GM18858 (cell line): ENCODE data around the gene ZNF500.
"Not testable (repeated sequence)": the region's sequence is repeated elsewhere in the genome, so short reads cannot be mapped to it uniquely, and the experiment has no call there.

Experiments
- ATAC-seq: cut with Tn5 transposase; IDR thresholded peaks from one replicate; pipeline ENCODE4 v1.9.1; 2021; ENCODE audit not compliant: unreplicated experiment

ZNF500 gene

GRCh38 chr16:4796982-4797804 lies 30.2 kb upstream of the ZNF500 start:
- ATAC-seq, result no peak

GRCh38 chr16:4795828-4796572 lies 29.0 kb upstream of the ZNF500 start:
- ATAC-seq, result no peak

- no peak for ATAC-seq
These were observed 28.3 kb upstream of the ZNF500 start, which contains the start of gene SMIM22 for GRCh38 chr16:4795181-4795827. TSS of gene SMIM22 (plus strand) at chr16:4795369. CDS start at chr16:4795735, 366 bp downstream.

- no peak for ATAC-seq
These were observed 26.1 kb upstream of the ZNF500 start for GRCh38 chr16:4792951-4793513.

- ATAC-seq, result no peak
These were observed 23.9 kb upstream of the ZNF500 start for GRCh38 chr16:4790871-4791270.

- ATAC-seq, result no peak
These were observed 23.3 kb upstream of the ZNF500 start for GRCh38 chr16:4790261-4790660.

GRCh38 chr16:4788910-4789309 lies 21.9 kb upstream of the ZNF500 start:
- no peak for ATAC-seq

GRCh38 chr16:4788489-4788889 lies 21.5 kb upstream of the ZNF500 start:
- ATAC-seq, result no peak

- no peak for ATAC-seq
These were observed 20.9 kb upstream of the ZNF500 start, which contains the start of gene SEPTIN12 for GRCh38 chr16:4787627-4788482. TSS of gene SEPTIN12 (minus strand) at chr16:4788345. CDS start at chr16:4787645, 700 bp downstream.

GRCh38 chr16:4787068-4787467 lies 20.1 kb upstream of the ZNF500 start:
- ATAC-seq, result no peak

- no peak for ATAC-seq
These were observed 18.9 kb upstream of the ZNF500 start for GRCh38 chr16:4785758-4786433.

- not testable (repeated sequence) for ATAC-seq
These were observed 17.6 kb upstream of the ZNF500 start for GRCh38 chr16:4784444-4784987.

GRCh38 chr16:4783951-4784336 lies 17.0 kb upstream of the ZNF500 start:
- ATAC-seq, result no peak

- no peak for ATAC-seq
These were observed 16.4 kb upstream of the ZNF500 start for GRCh38 chr16:4783251-4783950.

GRCh38 chr16:4780235-4780634 lies 13.3 kb upstream of the ZNF500 start:
- no peak for ATAC-seq

- no peak for ATAC-seq
These were observed 11.1 kb upstream of the ZNF500 start for GRCh38 chr16:4778050-4778392.

- ATAC-seq, result no peak
These were observed 10.5 kb upstream of the ZNF500 start for GRCh38 chr16:4777339-4778049.

- no peak for ATAC-seq
These were observed 9.3 kb upstream of the ZNF500 start for GRCh38 chr16:4776141-4776705.
